Measurements from ENCODE around the gene IGFBP2. TPM values are rescaled to one million over a fixed set of nuclear protein-coding genes. Genes with fewer than 3 reads are reported as not detected.

The IGFBP2 gene
- total and polyA plus RNA-seq, 2 of the 13 experiments (the other 11 are each of a cell fraction or from before 2014, with no cell fraction given), result 2.0 to 5.8 TPM

DNA sequence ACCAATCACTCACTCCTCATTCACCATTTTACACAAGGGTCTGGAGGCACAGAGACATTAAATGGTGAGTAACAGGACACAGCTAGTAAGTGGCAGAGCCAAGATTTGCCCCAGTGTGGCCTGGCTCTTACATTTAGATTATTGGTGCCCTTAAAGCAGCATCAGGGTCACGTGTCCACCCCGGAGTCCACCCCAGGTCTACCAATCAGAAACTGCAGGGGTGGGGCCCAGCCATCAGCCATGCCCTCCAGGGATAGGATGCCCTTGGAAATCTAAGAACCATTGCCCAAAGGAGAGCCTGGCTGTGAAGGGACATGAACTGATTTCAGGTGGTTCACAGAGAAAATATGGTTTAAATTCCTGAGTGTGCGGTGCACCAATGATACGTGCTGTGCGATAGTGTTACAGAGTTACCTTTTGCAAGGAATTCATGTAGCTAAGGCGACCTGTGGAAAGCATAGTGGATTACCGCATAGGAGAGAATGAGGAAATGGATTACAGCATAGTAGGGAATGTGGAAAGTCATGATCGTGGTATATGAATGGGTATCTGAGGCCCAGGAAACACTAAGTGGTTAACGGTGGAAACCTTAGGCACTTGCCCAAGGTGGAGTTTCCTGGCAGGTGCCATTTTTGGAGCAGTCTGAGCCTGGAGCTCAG is 44.3 kb downstream of the IGFBP2 start (continued):
- TF ChIP-seq, protein P1, sequence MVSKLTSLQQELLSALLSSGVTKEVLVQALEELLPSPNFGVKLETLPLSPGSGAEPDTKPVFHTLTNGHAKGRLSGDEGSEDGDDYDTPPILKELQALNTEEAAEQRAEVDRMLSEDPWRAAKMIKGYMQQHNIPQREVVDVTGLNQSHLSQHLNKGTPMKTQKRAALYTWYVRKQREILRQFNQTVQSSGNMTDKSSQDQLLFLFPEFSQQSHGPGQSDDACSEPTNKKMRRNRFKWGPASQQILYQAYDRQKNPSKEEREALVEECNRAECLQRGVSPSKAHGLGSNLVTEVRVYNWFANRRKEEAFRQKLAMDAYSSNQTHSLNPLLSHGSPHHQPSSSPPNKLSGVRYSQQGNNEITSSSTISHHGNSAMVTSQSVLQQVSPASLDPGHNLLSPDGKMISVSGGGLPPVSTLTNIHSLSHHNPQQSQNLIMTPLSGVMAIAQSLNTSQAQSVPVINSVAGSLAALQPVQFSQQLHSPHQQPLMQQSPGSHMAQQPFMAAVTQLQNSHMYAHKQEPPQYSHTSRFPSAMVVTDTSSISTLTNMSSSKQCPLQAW (CRISPR knock-in tag; IDR thresholded peaks at IDR 0.05), result no peak
- TF ChIP-seq ZFP90 (CRISPR knock-in tag; IDR thresholded peaks at IDR 0.05; ENCODE audit: borderline replicate concordance), result no peak
- TF ChIP-seq FOXK1 (CRISPR knock-in tag; IDR thresholded peaks at IDR 0.05; ENCODE audit: borderline replicate concordance, low read depth), result no peak
- TF ChIP-seq ZIK1 (CRISPR knock-in tag; IDR thresholded peaks at IDR 0.05; ENCODE audit: borderline replicate concordance, low read depth), result no peak
- no peak for TF ChIP-seq TCF7L2 (IDR thresholded peaks at IDR 0.05; ENCODE audit: low read depth, low read length)
- TF ChIP-seq ZNF121 (CRISPR knock-in tag; IDR thresholded peaks at IDR 0.05), result no peak
- TF ChIP-seq ZNF790 (CRISPR knock-in tag; IDR thresholded peaks at IDR 0.05; ENCODE audit: borderline replicate concordance), result no peak
- TF ChIP-seq, protein P2, sequence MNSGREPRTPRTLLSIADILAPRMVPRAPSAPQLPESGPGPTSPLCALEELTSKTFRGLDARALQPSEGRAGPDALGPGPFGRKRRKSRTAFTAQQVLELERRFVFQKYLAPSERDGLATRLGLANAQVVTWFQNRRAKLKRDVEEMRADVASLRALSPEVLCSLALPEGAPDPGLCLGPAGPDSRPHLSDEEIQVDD (CRISPR knock-in tag; IDR thresholded peaks at IDR 0.05; ENCODE audit: borderline replicate concordance), result no peak

DNA sequence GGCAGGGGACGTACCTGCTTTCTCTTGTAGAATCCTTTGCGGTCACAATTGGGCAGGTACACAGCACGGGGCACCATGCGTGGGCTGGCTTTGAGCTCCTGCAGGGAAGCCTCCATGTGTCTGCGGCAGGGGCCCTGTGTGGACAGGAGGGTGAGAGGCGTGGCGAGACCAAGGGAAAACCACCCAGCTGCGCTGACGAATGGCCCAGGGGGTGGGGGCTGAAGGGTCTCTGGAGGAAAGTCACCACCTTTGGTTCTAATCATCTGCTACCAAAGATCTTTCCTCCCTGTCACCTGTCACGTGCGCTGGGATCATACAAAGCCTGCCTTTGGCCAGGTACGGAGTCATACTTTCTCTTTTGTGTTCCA is 44.9 kb downstream of the IGFBP2 start:
- TF ChIP-seq RBM22 (optimal IDR thresholded peaks at IDR 0.05; ENCODE audit: low read length) (no peak), RFXANK (CRISPR knock-in tag; IDR thresholded peaks at IDR 0.05) (no peak), CREM (IDR thresholded peaks at IDR 0.05) (no peak), CREM (CRISPR knock-in tag; IDR thresholded peaks at IDR 0.05) (no peak), PHF5A (CRISPR knock-in tag; IDR thresholded peaks at IDR 0.05; ENCODE audit: low read depth, unreplicated experiment) (no peak), BORCS8-MEF2B (CRISPR knock-in tag; IDR thresholded peaks at IDR 0.05) (no peak), ZFP37 (CRISPR knock-in tag; IDR thresholded peaks at IDR 0.05; ENCODE audit: borderline replicate concordance) (no peak), FOXM1 (CRISPR knock-in tag; IDR thresholded peaks at IDR 0.05) (no peak), ZNF484 (CRISPR knock-in tag; IDR thresholded peaks at IDR 0.05; ENCODE audit: borderline replicate concordance, low read depth) (no peak)
- TF ChIP-seq, protein P3, sequence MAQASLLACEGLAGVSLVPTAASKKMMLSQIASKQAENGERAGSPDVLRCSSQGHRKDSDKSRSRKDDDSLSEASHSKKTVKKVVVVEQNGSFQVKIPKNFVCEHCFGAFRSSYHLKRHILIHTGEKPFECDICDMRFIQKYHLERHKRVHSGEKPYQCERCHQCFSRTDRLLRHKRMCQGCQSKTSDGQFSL (CRISPR knock-in tag; IDR thresholded peaks at IDR 0.05), result no peak
- TF ChIP-seq, protein P4, sequence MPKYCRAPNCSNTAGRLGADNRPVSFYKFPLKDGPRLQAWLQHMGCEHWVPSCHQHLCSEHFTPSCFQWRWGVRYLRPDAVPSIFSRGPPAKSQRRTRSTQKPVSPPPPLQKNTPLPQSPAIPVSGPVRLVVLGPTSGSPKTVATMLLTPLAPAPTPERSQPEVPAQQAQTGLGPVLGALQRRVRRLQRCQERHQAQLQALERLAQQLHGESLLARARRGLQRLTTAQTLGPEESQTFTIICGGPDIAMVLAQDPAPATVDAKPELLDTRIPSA (CRISPR knock-in tag; IDR thresholded peaks at IDR 0.05; ENCODE audit: borderline replicate concordance), result no peak
- no peak for FAIRE-seq

More for the DNA sequence above, 44.9 kb downstream of the IGFBP2 start:
- ChIA-PET POLR2A (no interaction called here), CTCF (ENCODE audit: low intra/inter-chr PET ratio, low total read pairs) (no interaction called here)
- in situ Hi-C loops (cut with HindIII; ENCODE audit: extremely low pct_ligation_motif_present, low pct_unique_long_range_greater_than_20kb), result no loop called here
- no peak overlapping the region for H2AFZ ChIP-seq (ENCODE audit: low read length)
- WGBS (ENCODE audit: low lambda C conversion rate), result 42% methylated on average over 12 of the region's 12 CpGs
- no peak overlapping the region for H3K4me3 ChIP-seq (replicated peaks in 1 of 3; ENCODE audit: insufficient read depth in 1 of 3, low read depth in 2 of 3, low read length in 3 of 3)
- ATAC-seq, result no peak
- BruUV-seq (replicated peaks), result no TSS peak
- H3K9ac ChIP-seq (ENCODE audit: insufficient read depth, low read depth, low read length), result no peak overlapping the region
- H3K9me3 ChIP-seq (ENCODE audit: low read length), result no peaks in the 10 kb centered on the region
- H3K4me2 ChIP-seq (ENCODE audit: low read depth, low read length), result no peak overlapping the region
- intact Hi-C loops (cut with micrococcal nuclease; ENCODE audit: unreplicated experiment), result no loop called here
- no peak overlapping the region for H3K27ac ChIP-seq (ENCODE audit: extremely low read length, insufficient read depth, low read length)
- H3K27me3 ChIP-seq (ENCODE audit: control insufficient read depth in 1 of 2, insufficient read depth in 2 of 2, low read length in 2 of 2), result peaks cover 6 to 74% of the 10 kb centered on the region in 2 experiments
- no peaks in the 10 kb centered on the region for H3K36me3 ChIP-seq (replicated peaks in 1 of 2; ENCODE audit: control insufficient read depth in 1 of 2, insufficient read depth in 2 of 2, low read length in 2 of 2)
- DNase-seq (ENCODE audit: low spot score), result no peak
- H3K79me2 ChIP-seq (ENCODE audit: insufficient read depth, low read length), result no peaks in the 10 kb centered on the region
- H4K20me1 ChIP-seq (ENCODE audit: insufficient read depth, low read length), result no peaks in the 10 kb centered on the region
- H3K4me1 ChIP-seq (ENCODE audit: insufficient read depth, low read length), result peaks cover 6% of the 10 kb centered on the region
